ENCODE measurements around the gene NUP98.

GRCh38 chr11:3815845-3816244, 18.5 kb upstream of the NUP98 start:
- no peak for TF ChIP-seq POLR2A (IDR thresholded peaks at IDR 0.05)
- no peak for TF ChIP-seq CTCF (IDR thresholded peaks at IDR 0.05)

Measured in right lobe of liver (tissue), 4 donors.